NCI-H748 (cell line): ENCODE measurements around the gene ACTG2.
"Not testable (repeated sequence)": the region's sequence is repeated elsewhere in the genome, so short reads cannot be mapped to it uniquely, and the experiment has no call there.

Source experiments
- DNase-seq: peaks from one replicate; lab custom pipeline; 2025; ENCODE audit not compliant: unreplicated experiment; lab: John Stamatoyannopoulos, UW

Gene ACTG2

DNA sequence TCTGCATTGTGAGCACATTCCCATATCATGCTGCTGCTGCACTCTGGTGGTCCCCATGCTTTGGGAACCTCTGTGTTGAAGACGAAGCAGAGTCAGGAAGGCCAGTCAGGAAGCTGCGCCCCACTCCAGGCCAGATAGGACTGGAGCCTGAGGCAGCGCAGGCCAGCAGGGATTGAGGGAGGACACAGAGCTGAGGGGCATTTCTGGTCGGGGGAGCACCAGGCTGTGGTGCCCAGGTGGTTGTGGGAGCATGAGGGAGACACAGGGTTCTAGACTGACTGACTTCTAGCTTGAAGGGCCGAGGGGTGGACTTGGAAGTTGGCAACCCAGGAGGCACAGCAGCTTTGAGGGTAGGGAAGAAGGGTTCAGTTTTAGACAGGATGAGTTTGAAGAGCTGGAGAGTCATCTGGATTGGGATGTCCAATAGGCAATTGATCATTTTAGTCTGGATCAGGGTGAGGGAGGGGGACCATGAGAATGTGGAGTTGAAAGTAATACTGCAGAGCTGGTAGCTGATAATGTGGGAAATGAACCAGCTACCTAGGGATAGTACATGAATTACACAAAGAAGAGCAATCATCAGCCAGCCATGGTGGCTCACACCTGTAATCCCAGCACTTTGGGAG, 1.4 kb upstream of the ACTG2 start:
- no peak for DNase-seq

GRCh38 chr2:73893764-73894474, 1.1 kb downstream of the ACTG2 start:
- DNase-seq: no peak

DNA sequence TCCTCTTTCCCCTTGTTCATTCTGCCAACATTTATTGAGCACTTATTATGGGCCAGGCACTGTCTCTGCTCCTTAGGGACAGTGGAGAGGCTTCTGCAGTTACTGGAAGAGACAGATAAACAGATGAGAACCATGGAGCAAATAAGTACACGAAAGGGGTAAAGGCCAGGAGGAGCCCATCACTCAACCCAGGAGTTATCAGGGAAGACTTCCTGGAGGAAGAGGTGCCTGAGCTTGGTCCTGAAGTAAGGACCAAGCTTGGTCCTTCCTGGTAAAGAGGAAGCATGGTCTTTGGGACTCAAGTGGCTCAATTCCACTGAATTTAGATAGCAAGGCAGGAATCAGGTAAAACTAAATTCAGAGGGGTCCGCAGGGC, 1.7 kb downstream of the ACTG2 start:
- no peak for DNase-seq

- DNase-seq: no peak
These were observed 2.1 kb downstream of the ACTG2 start for GRCh38 chr2:73894877-73895276.

DNA sequence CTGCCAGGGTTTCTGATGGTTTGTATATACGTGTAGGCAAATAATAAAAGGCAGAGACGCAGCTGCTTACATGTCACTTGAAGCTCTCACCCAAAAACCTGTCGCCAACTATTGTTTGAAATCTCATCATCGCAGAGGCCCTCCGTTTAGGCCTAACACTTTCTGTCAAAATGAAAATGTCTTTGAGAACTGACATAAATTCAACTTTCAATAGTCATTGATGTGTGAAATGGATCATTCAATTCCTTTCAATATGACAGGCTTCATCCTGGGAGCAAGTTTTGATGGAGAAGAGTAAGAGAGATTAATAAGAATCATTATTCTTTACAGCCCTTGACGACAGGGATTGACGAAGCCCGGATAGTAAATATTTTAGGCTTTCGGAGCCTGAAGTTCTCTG, 2.7 kb downstream of the ACTG2 start:
- DNase-seq: no peak

GRCh38 chr2:73896362-73897239, 3.8 kb downstream of the ACTG2 start:
- DNase-seq: no peak

DNA sequence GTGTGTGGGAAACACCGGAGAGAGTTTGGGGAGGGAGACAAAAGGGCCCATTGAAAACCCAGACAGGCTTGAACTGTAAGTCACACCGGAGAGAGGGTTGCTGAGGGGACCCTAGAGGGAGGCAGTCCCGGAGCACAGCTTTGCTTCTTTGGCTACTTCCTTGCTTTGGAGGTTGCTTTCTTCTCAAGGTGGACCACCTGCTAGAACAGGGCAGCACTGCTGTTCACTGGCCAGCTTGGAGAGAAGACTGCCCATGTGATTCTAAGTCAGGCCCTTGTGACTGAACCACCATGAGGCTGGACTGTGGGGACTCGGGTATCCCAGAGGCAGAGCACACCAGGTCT, 4.4 kb downstream of the ACTG2 start:
- no peak for DNase-seq

- peak; percentile 47 for DNase-seq
These were observed 5.1 kb downstream of the ACTG2 start for GRCh38 chr2:73897934-73898333.

DNA sequence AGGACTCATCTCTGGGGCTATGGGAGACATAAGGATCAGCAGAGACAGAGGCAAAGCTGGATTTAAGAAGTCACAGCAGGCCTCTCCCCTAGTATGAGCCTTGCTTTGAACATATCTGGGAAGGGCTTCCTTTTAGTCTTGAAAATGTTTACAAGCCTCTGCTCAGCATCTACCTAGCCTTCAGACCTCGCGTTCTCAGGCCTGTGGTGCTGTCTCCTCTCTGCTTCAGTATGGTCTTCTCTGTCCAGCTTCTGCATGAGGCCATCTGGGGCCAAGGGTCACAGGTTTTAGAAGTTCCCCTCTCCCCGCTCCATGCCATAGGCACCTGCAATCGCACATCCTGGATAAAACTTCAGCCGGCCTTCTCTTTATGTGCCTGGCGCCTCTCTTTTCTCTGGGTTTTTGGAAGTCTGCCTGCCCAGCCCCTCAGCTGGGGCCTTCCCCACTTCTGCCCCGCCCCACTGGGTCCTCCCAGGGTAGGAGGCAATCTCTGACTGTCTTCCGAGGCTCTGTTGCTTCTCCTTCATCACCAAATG, 7.1 kb downstream of the ACTG2 start:
- DNase-seq: no peak

DNA sequence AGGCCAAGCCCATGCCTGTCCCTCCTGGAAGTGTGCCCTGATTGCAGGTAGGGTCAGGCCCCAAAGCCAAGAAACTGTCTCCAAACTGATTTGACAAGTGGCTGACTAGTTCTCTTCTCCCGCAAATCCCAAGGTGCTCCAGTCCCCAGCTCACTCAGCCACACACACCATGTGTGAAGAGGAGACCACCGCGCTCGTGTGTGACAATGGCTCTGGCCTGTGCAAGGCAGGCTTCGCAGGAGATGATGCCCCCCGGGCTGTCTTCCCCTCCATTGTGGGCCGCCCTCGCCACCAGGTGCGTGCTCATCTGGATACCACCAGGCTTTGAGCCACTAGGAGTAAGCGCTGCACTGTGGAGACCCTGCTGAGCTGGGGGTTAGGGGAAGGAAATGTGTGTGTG, 8.3 kb downstream of the ACTG2 start:
- DNase-seq: no peak

GRCh38 chr2:73902284-73902683, 9.5 kb downstream of the ACTG2 start:
- DNase-seq: no peak

DNA sequence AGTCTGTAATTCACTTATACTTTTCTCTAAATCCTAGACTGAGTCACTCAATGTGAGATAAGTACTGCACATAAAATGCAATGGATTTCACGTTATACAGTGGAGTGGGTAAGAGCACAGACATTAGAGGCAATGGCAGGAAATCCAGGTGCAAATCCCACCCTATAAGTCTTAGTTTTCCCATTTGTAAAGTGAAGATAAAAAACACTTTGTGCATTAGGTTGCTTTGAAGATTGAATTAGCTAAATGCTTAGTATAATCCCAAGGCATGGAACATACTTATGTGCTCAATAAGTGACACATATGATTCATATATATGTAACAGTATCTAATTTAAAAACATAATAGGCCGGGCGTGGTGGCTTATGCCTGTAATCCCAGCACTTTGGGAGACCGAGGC, 10.5 kb downstream of the ACTG2 start:
- DNase-seq: no peak

DNA sequence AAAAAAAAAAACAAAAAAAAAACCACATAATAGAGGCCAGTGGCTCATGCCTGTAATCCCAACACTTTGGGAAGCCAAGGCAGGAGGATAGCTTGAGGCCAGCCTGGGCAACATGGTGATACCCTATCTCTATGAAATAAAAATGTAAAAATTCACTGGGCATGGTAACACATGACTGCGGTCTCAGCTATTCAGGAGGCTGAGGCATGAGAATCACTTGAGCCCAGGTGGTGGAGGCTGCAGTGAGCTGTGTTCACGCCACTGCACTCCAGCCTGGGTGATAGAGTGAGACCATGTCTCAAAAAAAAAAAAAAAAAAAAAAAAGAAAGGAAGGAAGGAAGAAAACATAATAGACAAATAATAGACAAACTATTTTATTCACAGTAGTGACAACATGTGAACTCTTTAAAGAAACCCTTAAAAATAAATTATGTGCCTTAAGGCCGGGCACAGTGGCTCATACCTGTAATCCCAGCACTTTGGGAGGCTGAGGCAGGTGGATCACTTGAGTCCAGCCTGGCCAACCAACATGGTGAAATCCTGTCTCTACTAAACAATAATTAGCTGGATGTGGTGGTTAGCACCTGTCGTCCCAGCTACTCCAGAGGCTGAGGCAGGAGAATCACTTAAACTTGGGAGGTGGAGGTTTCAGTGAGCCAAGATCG, 11.3 kb downstream of the ACTG2 start:
- not testable (repeated sequence) for DNase-seq

GRCh38 chr2:73904952-73905351, 12.1 kb downstream of the ACTG2 start:
- no peak for DNase-seq

GRCh38 chr2:73906847-73907505, 14.2 kb downstream of the ACTG2 start:
- no peak for DNase-seq

DNA sequence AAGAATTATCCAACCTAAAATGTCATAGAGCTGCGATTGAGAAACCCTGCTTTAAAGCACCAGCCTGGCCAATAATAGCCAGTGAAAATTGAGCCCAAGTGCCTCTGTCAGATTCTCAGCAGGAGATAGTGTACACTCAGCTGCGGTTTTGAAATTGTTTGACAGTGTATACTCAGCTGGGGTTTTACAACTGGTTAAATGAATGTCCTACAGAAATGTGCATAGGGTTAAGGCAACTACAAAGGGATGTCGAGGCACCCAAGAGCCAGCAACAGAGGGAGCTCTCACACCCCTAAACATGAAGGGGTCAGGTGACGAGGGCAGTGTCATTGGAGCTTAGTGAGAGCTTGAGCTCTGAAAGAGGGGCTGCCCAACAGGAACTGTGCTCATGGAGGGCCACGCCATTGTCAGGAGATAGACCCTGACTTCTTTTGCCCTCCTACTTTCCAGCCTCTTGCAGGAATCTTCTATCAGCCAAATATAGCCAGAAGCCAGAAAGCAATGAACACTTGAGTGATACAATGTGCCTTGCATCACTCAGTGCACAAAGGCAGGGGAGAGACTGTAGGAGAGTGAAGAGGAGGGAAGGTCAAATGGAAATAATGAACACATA, 15.1 kb downstream of the ACTG2 start:
- peak; percentile 93 for DNase-seq

GRCh38 chr2:73908689-73909652, 16.2 kb downstream of the ACTG2 start:
- DNase-seq: no peak

DNA sequence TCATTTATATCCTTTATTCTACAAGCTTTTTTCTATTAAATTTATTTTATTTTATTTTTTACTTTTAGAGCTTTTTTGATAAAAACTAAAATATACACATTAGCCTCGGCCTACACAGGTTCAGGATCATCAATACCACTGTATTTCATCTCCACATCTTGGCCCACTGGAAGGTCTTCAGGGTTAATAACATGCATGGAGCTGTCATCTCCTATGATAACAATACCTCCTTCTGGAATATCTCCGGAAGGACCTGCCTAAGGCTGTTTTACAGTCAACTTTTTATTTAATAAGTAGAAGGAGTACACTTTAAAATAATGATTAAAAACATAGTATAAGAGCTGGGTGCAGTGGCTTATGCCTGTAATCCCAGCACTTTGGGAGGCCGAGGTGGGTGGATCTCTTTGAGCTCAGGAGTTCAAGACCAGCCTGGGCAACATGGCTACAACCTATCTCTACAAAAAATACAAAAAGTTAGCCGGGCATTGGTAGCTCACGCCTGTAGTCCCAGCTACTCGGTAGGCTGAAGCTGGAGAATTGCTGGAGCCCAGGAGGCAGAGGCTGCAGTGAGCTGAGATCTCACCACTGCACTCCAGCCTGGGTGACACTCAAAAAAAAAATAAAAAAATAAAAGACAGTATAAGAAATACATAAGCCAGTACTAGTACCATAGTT, 18.2 kb downstream of the ACTG2 start:
- DNase-seq: no peak
